HG03558 (cell line): ENCODE measurements around the gene SP7.
"Not testable (repeated sequence)": the region's sequence is repeated elsewhere in the genome, so short reads cannot be mapped to it uniquely, and the experiment has no call there.

Experiments used
- ATAC-seq: cut with Tn5 transposase; IDR thresholded peaks from one replicate; pipeline ENCODE4 v1.9.1; 2021; ENCODE audit warnings: moderate number of reproducible peaks; ENCODE audit not compliant: unreplicated experiment; ENCODE audit errors: extremely low read depth

Gene SP7

GRCh38 chr12:53347905-53348304, 11.8 kb upstream of the SP7 start:
- no peak for ATAC-seq

GRCh38 chr12:53346491-53346890, 10.3 kb upstream of the SP7 start:
- ATAC-seq = no peak

DNA sequence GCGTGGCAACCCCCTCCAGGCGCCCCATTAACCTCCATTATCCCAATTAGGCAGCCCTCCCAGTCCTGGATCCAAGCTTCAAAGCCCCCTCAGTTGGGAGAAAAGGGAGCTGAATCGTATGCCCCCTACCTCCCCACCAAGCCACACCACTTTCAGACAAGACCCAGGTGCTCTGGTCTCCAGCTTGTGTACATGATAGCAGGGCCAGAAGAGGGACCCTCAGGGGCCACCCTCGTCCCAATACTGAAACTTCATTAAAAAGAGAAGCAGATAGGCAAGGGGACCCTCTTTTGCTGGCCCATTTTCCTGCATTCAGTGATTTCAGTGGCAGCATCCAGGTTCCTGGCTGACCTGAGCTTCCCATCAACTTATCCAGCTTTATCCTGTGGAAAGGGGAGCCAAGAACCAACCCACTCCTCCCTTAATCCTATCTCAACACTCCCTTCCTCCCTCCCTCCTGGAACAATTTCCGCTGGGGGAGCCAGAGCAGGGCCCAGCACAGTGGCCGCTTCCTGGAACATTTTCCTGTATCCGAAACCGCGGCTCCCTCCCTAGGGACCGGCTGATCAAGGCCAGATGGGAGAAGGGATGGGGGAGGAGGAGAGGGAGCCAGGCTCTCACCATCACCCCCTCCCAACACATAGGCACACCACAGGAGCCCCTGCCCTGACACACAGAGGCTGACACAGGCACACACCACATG, 9.5 kb upstream of the SP7 start:
- no peak for ATAC-seq

DNA sequence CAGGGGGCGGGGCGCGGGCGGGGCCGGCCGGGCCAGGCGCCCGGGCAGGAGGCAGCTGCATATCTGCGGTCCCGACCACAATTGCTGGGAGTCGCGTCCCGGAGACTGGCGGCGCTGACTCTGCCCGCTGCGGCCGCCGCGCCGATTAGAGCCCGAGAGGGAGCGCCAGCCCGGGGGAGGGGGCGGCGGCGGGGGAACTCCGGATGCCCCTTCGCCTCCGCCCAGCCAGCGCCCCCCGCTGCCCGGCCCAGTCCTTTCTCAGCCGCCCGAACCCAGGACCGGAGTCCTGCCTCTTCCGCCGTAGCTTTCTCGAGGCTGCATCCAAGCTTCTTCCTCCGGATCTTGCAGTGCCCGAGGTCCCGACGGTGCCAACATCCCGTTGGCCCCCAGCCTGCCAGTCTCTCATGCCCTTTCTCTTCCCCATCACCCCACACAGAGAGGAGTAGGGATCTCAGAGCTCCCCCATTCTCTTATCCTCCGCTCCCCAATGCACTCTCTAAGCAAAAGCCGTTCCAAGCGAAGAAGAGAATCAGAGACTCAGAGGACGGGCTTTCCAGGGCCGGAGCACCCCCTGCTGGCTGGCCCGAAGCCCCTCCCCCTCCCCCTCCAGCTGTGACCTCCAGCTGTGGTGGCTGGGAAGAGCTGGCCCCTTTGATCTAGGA, 8.8 kb upstream of the SP7 start:
- no peak for ATAC-seq

DNA sequence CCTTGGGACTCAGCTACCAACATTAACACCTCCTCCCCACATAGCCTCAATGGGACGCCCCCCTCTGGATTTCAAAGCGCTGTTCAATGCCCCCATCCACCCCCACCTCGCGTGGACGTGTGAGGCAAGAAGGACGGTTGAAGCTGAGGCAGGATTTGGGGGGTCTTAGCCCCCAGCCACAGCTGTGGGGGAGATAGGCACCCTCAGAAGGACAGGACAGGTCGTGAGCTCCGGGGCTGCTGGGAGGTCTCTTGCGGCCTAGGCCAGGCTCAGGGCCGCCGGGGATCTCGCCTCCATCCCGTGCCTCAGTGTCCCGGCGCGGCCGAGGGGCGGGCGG, 8.3 kb upstream of the SP7 start:
- ATAC-seq = no peak

- no peak for ATAC-seq
These were observed 7.8 kb upstream of the SP7 start for GRCh38 chr12:53343969-53344368.

DNA sequence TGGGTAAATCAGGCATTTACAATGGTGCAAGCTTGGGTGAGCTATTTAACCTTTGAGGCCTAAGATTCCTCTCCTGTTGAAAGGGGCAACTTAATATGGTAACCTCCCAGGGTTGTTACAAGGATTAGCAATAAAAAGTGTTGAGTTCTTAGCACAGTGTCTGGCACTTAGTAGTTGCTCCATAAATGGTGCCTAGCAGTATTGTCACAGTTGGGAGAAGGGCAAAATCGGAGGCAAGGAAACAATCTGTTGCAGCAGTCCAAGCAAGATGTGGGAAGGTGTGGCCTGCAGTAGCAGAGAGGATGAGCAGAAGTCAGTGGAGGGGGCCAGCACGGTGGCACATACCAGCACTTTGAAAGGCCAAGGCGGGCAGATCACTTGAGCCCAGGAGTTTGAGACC, 7.3 kb upstream of the SP7 start:
- no peak for ATAC-seq

DNA sequence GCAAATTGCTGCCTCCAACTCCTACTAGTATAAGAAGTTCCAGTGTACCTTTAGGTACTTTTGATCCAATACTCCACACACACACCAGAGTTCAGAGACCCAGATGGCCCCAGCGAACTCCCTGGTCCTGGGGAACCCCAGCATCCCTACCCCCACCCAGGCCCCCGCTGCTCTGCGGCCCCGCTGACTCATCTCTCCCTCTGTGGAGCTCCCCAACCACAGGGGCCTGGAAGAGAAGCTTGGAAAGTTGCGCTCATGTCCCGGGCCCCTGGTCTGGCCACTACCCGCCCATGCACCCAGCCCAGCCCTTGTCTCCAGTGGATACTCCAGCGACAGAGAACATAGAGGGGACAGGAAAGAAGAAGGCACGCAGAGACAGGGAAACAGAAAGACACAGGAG, 4.2 kb upstream of the SP7 start:
- no peak for ATAC-seq

DNA sequence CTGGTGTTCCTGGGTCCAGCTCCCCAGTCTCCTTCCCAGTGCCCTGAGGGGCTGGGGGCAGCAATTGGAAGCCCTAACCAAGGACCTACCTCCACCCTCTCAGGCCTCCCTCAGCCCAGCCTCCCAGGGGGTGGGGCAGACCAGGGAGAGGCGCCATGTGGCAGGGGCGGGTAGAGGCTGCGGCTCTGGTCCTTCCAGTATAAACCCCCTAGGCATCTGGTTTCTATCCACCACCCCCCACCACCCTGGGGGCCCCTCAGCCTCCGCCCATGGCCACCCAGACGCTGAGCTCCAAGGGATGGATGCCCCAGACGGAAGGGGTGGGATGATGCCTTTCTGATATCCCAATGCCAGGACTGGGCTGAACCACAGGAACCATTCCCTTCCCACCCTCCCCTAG, 2.8 kb upstream of the SP7 start:
- no peak for ATAC-seq

DNA sequence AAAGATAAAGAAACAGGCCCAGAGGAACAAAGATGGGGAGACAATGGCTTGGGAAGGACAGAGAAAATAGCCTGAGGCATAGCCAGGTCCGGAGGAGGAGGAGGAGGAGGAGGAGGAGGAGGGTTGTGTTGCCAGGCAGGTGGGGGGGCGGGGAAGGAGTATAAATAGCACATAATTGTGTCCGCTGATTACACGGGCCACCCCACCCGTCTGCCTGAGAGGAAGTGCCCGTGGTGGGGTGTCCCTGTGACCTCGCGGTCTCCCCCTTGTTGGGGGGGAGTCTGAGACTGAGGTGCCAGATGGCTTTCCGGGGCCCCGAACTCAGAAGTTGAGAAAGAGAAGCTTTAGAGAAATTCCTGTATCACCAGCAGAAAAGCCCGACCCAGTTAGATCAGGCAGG, 1.9 kb upstream of the SP7 start:
- ATAC-seq = no peak

DNA sequence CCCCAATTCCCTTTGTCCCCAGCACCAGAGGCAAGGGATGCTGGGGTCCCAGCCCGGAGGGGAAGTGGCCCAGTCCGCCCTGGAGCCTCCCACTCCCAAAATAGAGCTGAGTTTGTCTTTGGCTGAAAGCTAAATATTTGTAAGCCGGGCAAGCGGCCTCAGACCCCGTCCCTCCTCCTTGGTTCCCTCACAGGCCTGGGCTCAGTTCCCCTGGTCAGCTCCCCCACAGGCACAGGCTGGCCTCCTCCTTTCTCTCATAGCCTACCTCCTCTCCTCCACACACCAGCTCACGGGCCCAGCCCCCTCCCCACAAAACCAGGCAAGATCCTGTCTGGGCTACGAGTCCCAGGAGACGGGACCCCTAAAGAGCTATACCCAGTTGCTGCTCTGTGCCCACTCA, 1.3 kb downstream of the SP7 start:
- no peak for ATAC-seq

GRCh38 chr12:53333845-53334244, 2.3 kb downstream of the SP7 start:
- ATAC-seq = no peak

DNA sequence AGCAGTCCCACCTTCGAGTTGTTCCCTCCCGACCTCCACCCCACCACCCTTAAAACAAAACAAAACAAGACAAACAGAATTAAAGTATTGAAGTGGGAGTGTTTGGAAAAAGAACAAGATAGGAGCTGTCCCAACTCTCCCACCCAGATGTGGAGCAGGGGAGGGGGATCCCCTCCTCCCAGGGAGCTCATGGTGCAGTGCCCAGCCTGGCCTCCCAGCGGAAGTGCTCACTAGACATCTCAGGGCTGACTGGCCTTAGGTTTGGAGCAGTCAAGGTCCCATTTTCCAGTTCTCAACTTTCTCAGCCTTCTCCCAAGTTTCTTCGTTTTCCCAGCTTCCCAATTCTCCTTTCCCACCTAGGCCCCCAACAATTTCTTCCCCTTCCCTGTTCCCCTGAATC, 2.9 kb downstream of the SP7 start:
- ATAC-seq = no peak

- ATAC-seq = no peak
These were observed 3.4 kb downstream of the SP7 start for GRCh38 chr12:53332744-53333143.

DNA sequence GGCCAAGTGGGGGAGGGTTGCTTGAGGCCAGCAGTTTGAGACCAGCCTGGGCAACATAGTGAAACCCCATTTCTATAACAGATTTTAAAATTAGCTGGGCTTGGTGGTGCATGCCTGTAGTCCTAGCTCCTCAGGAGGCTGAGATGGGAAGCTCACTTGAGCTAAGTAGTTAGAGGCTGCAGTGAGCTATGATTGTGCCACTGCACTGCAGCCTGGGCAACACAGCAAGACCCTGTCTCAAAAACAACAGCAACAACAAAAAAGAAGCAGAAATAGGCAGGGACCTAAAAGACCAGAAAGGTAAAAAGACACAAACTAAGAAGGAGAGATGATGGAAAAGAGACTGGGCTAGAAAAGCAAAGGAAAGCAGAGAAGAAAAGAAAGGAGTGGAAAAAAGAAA, 3.8 kb downstream of the SP7 start:
- not testable (repeated sequence) for ATAC-seq

- ATAC-seq = no peak
These were observed 5.5 kb downstream of the SP7 start for GRCh38 chr12:53330671-53331070.

- no peak for ATAC-seq
These were observed 8.1 kb downstream of the SP7 start for GRCh38 chr12:53328043-53328435.

DNA sequence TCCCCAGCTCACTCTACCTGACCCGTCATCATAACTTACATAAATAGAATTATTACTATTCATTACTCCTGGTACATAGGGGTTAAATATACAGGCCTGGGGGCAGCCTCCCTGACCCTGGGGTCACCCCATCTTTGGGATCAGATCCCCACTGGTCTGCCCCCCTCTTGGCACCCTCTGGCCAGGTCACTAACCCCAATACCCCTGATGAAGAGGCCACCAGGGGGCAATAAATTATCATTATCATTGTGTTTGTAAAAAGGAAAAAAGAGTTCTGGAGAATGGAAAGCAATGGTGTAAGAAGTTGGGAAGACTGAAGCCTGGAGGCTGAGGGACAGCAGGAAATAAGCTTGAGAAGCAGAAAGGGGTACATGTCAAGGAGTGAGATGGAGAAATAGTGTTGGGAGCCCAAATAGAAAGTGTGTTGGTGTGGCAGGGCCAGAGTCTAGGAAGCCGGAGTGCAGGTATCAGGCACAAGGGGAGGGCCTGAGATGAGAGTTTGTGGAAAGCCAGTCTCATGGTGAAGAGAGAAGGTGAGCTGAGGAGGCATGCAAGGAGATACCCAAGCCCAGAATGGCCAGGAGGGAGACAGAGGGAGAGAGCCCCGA, 8.6 kb downstream of the SP7 start:
- ATAC-seq = no peak

- no peak for ATAC-seq
These were observed 9.5 kb downstream of the SP7 start for GRCh38 chr12:53326460-53327185.

DNA sequence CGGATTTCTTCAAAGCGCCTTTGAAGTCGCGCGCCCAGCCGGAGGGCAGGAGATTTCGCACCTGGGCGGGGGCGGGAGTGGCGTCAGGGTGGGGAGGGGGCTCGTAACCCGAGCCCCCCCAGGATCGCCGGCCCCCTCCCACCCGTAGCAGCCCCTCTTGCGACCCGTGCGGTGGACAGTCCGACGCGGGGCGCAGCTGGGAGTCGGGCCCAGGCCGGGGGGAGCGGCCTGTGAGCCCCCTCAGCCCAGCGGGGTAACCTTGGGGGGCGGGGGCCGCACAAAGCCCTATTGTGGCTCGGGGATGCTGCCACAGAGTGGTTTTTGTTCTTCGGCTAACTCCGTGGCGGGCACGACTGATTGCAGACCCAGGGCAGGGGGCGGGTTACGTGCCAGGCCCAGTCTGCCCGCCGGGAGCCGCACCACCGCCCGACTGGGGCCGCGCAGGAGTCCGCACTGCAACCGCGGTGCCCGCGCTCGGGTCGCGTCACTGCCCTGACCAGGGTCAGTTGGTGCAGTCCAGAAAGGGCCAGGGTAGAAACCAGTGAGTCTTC, 10.6 kb downstream of the SP7 start:
- no peak for ATAC-seq
